ENCODE results near the gene HOXD1. TPM values are rescaled to one million over a fixed set of nuclear protein-coding genes. Genes with fewer than 3 reads are reported as not detected.

HOXD1 gene
- total RNA-seq, 2 donors from 2014 or later = 0.46 to 0.48 TPM

GRCh38 chr2:176161825-176162626, 26.4 kb upstream of the HOXD1 start:
- intact Hi-C loops (cut with DNase I) = no loop called here
- DNase-seq (ENCODE audit: low spot score) = no peak

- intact Hi-C loops (cut with DNase I) = no loop called here
- no peak for DNase-seq (ENCODE audit: low spot score)
Observed at GRCh38 chr2:176162911-176163671, 25.4 kb upstream of the HOXD1 start.

GRCh38 chr2:176163672-176164056, 24.8 kb upstream of the HOXD1 start:
- intact Hi-C loops (cut with DNase I) = no loop called here
- DNase-seq (ENCODE audit: low spot score) = no peak

- intact Hi-C loops (cut with DNase I) = no loop called here
Observed at GRCh38 chr2:176164201-176164600, 24.3 kb upstream of the HOXD1 start.

DNA sequence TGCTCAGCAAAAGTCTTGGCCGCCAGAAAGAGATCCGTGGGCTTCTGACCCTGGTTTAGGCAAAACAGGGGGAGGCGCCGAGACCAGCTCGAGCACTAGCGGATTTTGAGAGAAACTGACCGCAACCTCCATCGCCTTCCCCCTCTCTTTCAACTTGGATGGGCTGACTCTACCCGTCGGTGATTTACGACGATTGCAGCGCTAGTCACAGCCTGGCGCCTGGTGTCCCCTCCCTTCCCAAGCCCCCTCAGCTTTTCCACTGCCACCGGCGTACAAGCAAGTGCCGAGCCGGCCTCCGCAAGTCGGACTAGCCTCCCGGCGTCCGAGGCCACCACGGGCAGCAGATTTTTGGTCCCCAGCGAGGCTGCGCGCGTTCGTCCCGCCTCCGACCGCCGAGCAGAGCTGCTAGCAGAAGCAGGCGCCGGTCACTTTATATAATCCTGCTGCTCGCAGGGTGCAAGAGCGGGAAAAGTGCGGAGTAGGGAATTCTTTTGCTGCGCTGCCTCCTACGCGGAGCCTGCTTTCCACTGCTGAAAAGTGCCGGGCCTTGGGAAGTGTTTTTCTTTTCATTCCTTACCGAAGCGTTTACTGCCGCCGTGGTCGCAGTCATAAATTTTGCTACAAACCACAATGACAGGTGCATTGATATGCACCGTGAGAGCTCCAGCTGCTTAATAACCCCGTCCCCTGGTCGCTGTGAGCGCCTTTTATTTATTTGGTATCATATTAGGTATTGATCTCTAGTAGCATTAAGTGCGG, 23.7 kb upstream of the HOXD1 start:
- intact Hi-C loops (cut with DNase I) = no loop called here
- DNase-seq (ENCODE audit: low spot score) = no peak

More at GRCh38 chr2:176164201-176164600, 24.3 kb upstream of the HOXD1 start:
- DNase-seq (ENCODE audit: low spot score) = no peak

GRCh38 chr2:176165370-176166050, 23.0 kb upstream of the HOXD1 start:
- intact Hi-C loops (cut with DNase I) = no loop called here
- no peak for DNase-seq (ENCODE audit: low spot score)

- intact Hi-C loops (cut with DNase I) = no loop called here
- no peak for DNase-seq (ENCODE audit: low spot score)
Observed at GRCh38 chr2:176166272-176166671, 22.2 kb upstream of the HOXD1 start.

DNA sequence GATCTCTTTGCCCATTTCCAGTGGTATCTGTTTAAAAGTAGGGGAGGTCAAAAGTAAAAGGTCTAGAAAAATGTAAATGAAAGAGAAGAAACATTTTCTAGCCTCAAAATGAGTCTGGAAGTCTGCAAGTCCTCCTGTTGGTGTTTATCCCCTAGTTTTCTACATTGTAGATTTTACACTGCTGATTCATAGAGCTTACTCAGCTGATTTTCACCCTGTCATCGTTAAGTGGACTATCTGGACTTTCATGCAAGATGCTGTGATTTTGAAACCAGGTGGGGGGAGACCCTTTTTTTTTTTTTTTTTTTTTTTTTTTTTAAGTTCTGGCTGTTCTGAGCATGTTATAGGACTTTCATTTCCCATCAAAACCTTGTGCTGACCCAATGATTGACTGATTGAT, 21.1 kb upstream of the HOXD1 start:
- intact Hi-C loops (cut with DNase I) = no loop called here
- DNase-seq (ENCODE audit: low spot score) = no peak

- intact Hi-C loops (cut with DNase I) = no loop called here
- DNase-seq (ENCODE audit: low spot score) = no peak
Observed at GRCh38 chr2:176169181-176169580, 19.3 kb upstream of the HOXD1 start.

GRCh38 chr2:176169711-176170110, 18.8 kb upstream of the HOXD1 start:
- intact Hi-C loops (cut with DNase I) = no loop called here
- no peak for DNase-seq (ENCODE audit: low spot score)

DNA sequence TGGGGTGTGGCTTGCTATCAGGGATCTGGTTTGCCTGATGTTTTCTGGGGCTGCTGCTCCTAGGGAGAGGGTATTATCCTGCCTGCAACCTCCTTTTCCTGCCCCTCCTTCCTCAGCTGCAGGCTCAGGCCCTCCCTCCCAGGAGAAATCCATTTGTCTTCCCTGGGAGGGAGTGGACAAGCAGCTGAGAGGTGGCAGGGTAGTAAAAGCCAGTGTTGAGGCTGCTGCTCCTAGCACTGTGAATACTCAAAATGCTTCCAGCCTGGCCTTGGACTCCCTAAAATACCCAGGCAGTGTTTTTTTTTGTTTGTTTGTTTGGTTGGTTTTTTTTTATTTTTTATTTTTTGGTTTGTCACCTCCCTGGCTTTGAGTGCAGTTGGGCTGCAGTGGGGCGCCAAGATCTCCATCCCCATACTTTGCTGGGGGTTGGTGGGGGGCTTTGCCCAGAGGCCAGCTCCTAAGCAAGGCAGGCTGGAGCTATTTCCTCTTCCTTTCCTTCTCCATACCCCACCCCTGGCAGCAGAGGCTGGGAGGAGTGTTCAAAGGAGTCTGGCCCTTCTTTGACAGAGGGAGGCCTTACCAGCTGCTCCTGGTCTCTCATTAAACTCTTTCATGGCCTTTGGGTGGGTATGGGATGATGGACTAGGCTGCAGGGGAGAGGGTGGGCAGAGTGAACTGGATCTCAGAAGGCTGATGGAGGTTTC, 17.7 kb upstream of the HOXD1 start:
- no peak for DNase-seq (ENCODE audit: low spot score)
- intact Hi-C loops (cut with DNase I) = no loop called here

DNA sequence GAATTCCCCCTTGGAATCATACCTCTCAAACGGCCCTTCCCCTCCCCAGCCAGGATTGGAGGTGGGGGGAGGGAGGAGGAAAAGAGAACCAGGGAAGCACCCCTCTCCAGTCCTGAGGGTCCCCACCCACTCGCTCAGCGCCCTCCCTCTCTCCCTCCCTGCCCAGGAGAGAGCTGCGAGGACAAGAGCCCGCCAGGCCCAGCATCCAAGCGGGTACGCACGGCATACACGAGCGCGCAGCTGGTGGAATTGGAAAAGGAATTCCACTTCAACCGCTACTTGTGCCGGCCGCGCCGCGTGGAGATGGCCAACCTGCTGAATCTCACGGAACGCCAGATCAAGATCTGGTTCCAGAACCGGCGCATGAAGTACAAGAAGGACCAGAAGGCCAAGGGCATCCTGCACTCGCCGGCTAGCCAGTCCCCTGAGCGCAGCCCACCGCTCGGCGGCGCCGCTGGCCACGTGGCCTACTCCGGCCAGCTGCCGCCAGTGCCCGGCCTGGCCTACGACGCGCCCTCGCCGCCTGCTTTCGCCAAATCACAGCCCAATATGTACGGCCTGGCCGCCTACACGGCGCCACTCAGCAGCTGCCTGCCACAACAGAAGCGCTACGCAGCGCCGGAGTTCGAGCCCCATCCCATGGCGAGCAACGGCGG, 17.0 kb upstream of the HOXD1 start:
- intact Hi-C loops (cut with DNase I) = no loop called here
- DNase-seq (ENCODE audit: low spot score) = no peak

- no peak for DNase-seq (ENCODE audit: low spot score)
- intact Hi-C loops (cut with DNase I) = no loop called here
Observed at GRCh38 chr2:176172007-176172894, 16.2 kb upstream of the HOXD1 start.

- no peak for DNase-seq (ENCODE audit: low spot score)
- intact Hi-C loops (cut with DNase I) = no loop called here
Observed at GRCh38 chr2:176172895-176173566, 15.4 kb upstream of the HOXD1 start.

DNA sequence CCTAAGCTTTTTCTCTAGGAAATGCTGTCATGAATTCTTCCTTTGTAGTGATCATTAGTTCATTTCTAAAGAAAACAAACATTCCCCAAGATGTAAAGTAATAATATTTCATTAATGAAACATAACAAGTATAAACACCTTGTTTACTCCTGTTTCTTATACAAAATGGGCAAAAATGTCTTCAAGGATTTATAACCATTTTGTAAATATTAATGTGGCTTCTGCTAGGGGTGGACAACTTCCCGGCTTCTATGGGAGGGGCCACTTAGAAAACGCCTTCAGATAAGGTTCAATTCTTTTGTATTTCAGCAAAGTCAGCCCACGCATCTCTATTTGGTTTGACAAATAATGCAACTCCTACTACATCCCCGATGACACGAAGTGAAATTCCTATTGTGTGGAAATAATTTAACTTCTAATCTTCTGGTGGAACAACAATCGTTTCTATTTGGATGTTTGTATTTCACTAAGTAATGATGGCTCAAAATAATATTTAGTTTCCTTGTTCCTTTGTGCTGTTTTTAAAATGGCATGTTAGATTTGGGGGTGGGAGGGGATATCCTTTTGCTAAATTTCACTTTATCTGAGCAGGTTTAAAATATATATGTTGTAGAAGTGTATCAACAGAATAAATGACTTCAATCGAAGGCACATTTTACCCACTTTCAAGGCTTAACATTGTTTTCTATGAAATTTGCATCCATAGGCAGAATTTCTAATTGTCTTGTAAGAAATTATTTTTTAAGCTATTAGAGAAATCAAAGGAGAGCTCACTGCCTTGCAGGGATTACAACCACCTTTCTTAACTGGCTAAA, 14.7 kb upstream of the HOXD1 start:
- intact Hi-C loops (cut with DNase I) = no loop called here
- DNase-seq (ENCODE audit: low spot score) = no peak

- DNase-seq (ENCODE audit: low spot score) = no peak
- intact Hi-C loops (cut with DNase I) = no loop called here
Observed at GRCh38 chr2:176174382-176174823, 14.1 kb upstream of the HOXD1 start.

Data from posterior vena cava (tissue), 2 donors.